Measurements from ENCODE around the gene LMNTD2. TPM values are rescaled to one million over a fixed set of nuclear protein-coding genes. Genes with fewer than 3 reads are reported as not detected.

LMNTD2 gene
- total and polyA plus RNA-seq, 2 experiments from 2014 or later, result 0.22 to 0.36 TPM

GRCh38 chr11:595400-595799 lies 34.9 kb upstream of the LMNTD2 start:
- Histone ChIP-seq H3K4me2 (ENCODE audit: unreplicated experiment) (no peak overlapping the region), H3K27me3 (replicated peaks; ENCODE audit: insufficient read depth) (no peaks in the 10 kb centered on the region), H3K4me1 (ENCODE audit: insufficient read depth) (no peaks in the 10 kb centered on the region), H3K4me3 (no peak overlapping the region), H3K79me2 (ENCODE audit: insufficient read depth) (peaks cover 69% of the 10 kb centered on the region), H3K36me3 (ENCODE audit: low read depth) (no peaks in the 10 kb centered on the region; the same call in 1 of the 2 replicates), H2AFZ (no peak overlapping the region), H3K9me2 (ENCODE audit: insufficient read depth) (no peaks in the 10 kb centered on the region), H3K27ac (no peak overlapping the region), H3F3A (ENCODE audit: insufficient read depth) (no peaks in the 10 kb centered on the region), H3K9ac (no peak overlapping the region), H4K20me1 (ENCODE audit: insufficient read depth) (no peaks in the 10 kb centered on the region), H3K9me3 (ENCODE audit: low read depth) (no peaks in the 10 kb centered on the region)
- no peak for TF ChIP-seq EZH2 (IDR thresholded peaks at IDR 0.05; ENCODE audit: insufficient read depth, poor library complexity, severe bottlenecking)
- DNase-seq, result no peak
- whole genome bisulfite sequencing, 2 experiments (ENCODE audit: low coverage in 1 of 2, low lambda C conversion rate in 2 of 2, missing lambda C conversion rate in 2 of 2), result 91 to 97% methylated on average over 10 of the region's 10 CpGs
- in situ Hi-C loops (cut with MboI), result no loop called here

- Histone ChIP-seq H3K27ac (no peak overlapping the region), H3K9me3 (ENCODE audit: low read depth) (no peaks in the 10 kb centered on the region), H3K36me3 (ENCODE audit: low read depth) (peaks cover 4% of the 10 kb centered on the region; the same call in 1 of the 2 replicates), H3K4me1 (ENCODE audit: insufficient read depth) (no peaks in the 10 kb centered on the region), H3K4me3 (no peak overlapping the region), H3K4me2 (ENCODE audit: unreplicated experiment) (no peak overlapping the region), H3K9ac (no peak overlapping the region), H4K20me1 (ENCODE audit: insufficient read depth) (no peaks in the 10 kb centered on the region), H3F3A (ENCODE audit: insufficient read depth) (no peaks in the 10 kb centered on the region), H3K9me2 (ENCODE audit: insufficient read depth) (no peaks in the 10 kb centered on the region), H3K27me3 (replicated peaks; ENCODE audit: insufficient read depth) (no peaks in the 10 kb centered on the region), H2AFZ (no peak overlapping the region), H3K79me2 (ENCODE audit: insufficient read depth) (peaks cover 71% of the 10 kb centered on the region)
- TF ChIP-seq EZH2 (IDR thresholded peaks at IDR 0.05; ENCODE audit: insufficient read depth, poor library complexity, severe bottlenecking) (no peak), EZH2phosphoT487 (IDR thresholded peaks at IDR 0.05; ENCODE audit: insufficient read depth, low read depth) (no peak)
- WGBS, 2 experiments (ENCODE audit: low coverage in 1 of 2, low lambda C conversion rate in 2 of 2, missing lambda C conversion rate in 2 of 2), result 94% methylated on average over 15 to 21 of the region's 21 CpGs
- DNase-seq, result no peak
- in situ Hi-C loops (cut with MboI), result no loop called here
Measured at GRCh38 chr11:593347-593746, 32.8 kb upstream of the LMNTD2 start.

GRCh38 chr11:592918-593317 lies 32.4 kb upstream of the LMNTD2 start:
- no peaks in the 10 kb centered on the region for H3K9me2 ChIP-seq (ENCODE audit: insufficient read depth)
- H3K27ac ChIP-seq, result no peak overlapping the region
- 86% methylated on average over 10 of the region's 10 CpGs for WGBS, 2 experiments (ENCODE audit: low coverage in 1 of 2, low lambda C conversion rate in 2 of 2, missing lambda C conversion rate in 2 of 2)
- no peak for TF ChIP-seq EZH2phosphoT487 (IDR thresholded peaks at IDR 0.05; ENCODE audit: insufficient read depth, low read depth)
- no peak for DNase-seq
- H3K4me1 ChIP-seq (ENCODE audit: insufficient read depth), result 0 out of 2 replicates have a peak, but pooled peaks cover 2% of the 10 kb centered on the region
- H3K9me3 ChIP-seq (ENCODE audit: low read depth), result no peaks in the 10 kb centered on the region
- H2AFZ ChIP-seq, result no peak overlapping the region
- H3K4me2 ChIP-seq (ENCODE audit: unreplicated experiment), result no peak overlapping the region
- peaks cover 75% of the 10 kb centered on the region for H3K79me2 ChIP-seq (ENCODE audit: insufficient read depth)
- no peaks in the 10 kb centered on the region for H4K20me1 ChIP-seq (ENCODE audit: insufficient read depth)
- H3K4me3 ChIP-seq, result no peak overlapping the region
- in situ Hi-C loops (cut with MboI), result no loop called here
- no peaks in the 10 kb centered on the region for H3F3A ChIP-seq (ENCODE audit: insufficient read depth)
- H3K27me3 ChIP-seq (replicated peaks; ENCODE audit: insufficient read depth), result no peaks in the 10 kb centered on the region
- H3K36me3 ChIP-seq (ENCODE audit: low read depth), result peaks cover 5% of the 10 kb centered on the region; the same call in 1 of the 2 replicates
- no peak overlapping the region for H3K9ac ChIP-seq

GRCh38 chr11:592501-592900 lies 32.0 kb upstream of the LMNTD2 start:
- H3K79me2 ChIP-seq (ENCODE audit: insufficient read depth), result peaks cover 80% of the 10 kb centered on the region

DNA sequence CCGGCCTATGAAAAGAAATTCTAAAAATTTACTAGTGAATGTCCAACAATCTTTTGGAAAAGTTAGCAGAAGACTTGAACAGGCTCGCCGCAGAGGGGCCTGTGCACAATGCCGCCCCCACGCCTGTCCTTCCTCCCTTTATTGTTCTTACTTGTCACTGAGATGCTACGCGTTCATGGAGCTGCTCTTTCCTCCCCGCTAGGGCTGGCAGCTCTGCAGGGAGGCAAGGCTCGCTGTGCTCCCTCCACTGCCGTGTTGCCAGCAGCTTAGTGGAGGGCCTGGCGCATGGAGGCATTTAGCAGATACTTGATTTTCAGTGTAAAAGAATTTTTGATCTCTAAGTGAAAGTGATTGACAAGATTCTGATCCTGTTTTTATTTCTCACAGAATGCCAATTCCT lies 30.5 kb upstream of the LMNTD2 start:
- Histone ChIP-seq H3K79me2 (ENCODE audit: insufficient read depth) (peaks cover 89% of the 10 kb centered on the region), H3K36me3 (ENCODE audit: low read depth) (peaks cover 5% of the 10 kb centered on the region; the same call in 1 of the 2 replicates)
- WGBS, 2 experiments (ENCODE audit: low coverage in 1 of 2, low lambda C conversion rate in 2 of 2, missing lambda C conversion rate in 2 of 2), result 71 to 72% methylated on average over 11 of the region's 11 CpGs

More at GRCh38 chr11:592501-592900, 32.0 kb upstream of the LMNTD2 start:
- H3K4me3 ChIP-seq, result no peak overlapping the region
- 0 out of 2 replicates have a peak, but pooled peaks cover 4% of the 10 kb centered on the region for H3K4me1 ChIP-seq (ENCODE audit: insufficient read depth)
- H3F3A ChIP-seq (ENCODE audit: insufficient read depth), result no peaks in the 10 kb centered on the region
- in situ Hi-C loops (cut with MboI), result no loop called here
- no peak for DNase-seq
- H3K27me3 ChIP-seq (replicated peaks; ENCODE audit: insufficient read depth), result no peaks in the 10 kb centered on the region
- TF ChIP-seq EZH2phosphoT487 (IDR thresholded peaks at IDR 0.05; ENCODE audit: insufficient read depth, low read depth), result no peak
- no peak overlapping the region for H3K9ac ChIP-seq
- H3K9me3 ChIP-seq (ENCODE audit: low read depth), result no peaks in the 10 kb centered on the region
- no peaks in the 10 kb centered on the region for H4K20me1 ChIP-seq (ENCODE audit: insufficient read depth)
- H3K4me2 ChIP-seq (ENCODE audit: unreplicated experiment), result no peak overlapping the region
- 91 to 94% methylated on average over 20 to 22 of the region's 22 CpGs for WGBS, 2 experiments (ENCODE audit: low coverage in 1 of 2, low lambda C conversion rate in 2 of 2, missing lambda C conversion rate in 2 of 2)
- no peaks in the 10 kb centered on the region for H3K9me2 ChIP-seq (ENCODE audit: insufficient read depth)
- no peak overlapping the region for H2AFZ ChIP-seq
- H3K27ac ChIP-seq, result no peak overlapping the region
- peaks cover 5% of the 10 kb centered on the region; the same call in 1 of the 2 replicates for H3K36me3 ChIP-seq (ENCODE audit: low read depth)

More for the DNA sequence above, 30.5 kb upstream of the LMNTD2 start:
- H3K27me3 ChIP-seq (replicated peaks; ENCODE audit: insufficient read depth), result no peaks in the 10 kb centered on the region
- in situ Hi-C loops (cut with MboI), result no loop called here
- 0 out of 2 replicates have a peak, but pooled peaks cover 4% of the 10 kb centered on the region for H3K4me1 ChIP-seq (ENCODE audit: insufficient read depth)
- no peak overlapping the region for H3K4me3 ChIP-seq
- no peak overlapping the region for H2AFZ ChIP-seq
- no peaks in the 10 kb centered on the region for H3K9me2 ChIP-seq (ENCODE audit: insufficient read depth)
- H3K9me3 ChIP-seq (ENCODE audit: low read depth), result no peaks in the 10 kb centered on the region
- H3K27ac ChIP-seq, result no peak overlapping the region
- no peaks in the 10 kb centered on the region for H3F3A ChIP-seq (ENCODE audit: insufficient read depth)
- no peak overlapping the region for H3K4me2 ChIP-seq (ENCODE audit: unreplicated experiment)
- TF ChIP-seq EZH2phosphoT487 (IDR thresholded peaks at IDR 0.05; ENCODE audit: insufficient read depth, low read depth) (no peak), EZH2 (IDR thresholded peaks at IDR 0.05; ENCODE audit: insufficient read depth, poor library complexity, severe bottlenecking) (no peak)
- no peaks in the 10 kb centered on the region for H4K20me1 ChIP-seq (ENCODE audit: insufficient read depth)
- no peak for DNase-seq
- no peak overlapping the region for H3K9ac ChIP-seq

All from GM23248 (cell line).